Stimulated activated memory B cell treated with anti-CD40 and anti-IgM and Interleukin-4, amounts not matched to agents 10 μg/mL and 1 μg/mL and 100 μg/mL, for 72 hours (primary cell): ENCODE measurements around the gene NCOR2.

Experiments used
- ATAC-seq: fragments of 150-1000 bp; cut with Tn5 transposase; 2 replicates; pipeline ENCODE4 v1.10.0; 2021
- H3K27ac Mint-ChIP-seq: one replicate; pipeline ENCODE4 v1.8.0; 2022; ENCODE audit warnings: mild to moderate bottlenecking, mixed read lengths
- H3K27me3 Mint-ChIP-seq: one replicate; pipeline ENCODE4 v1.8.0; 2022; ENCODE audit warnings: mixed read lengths
- H3K36me3 Mint-ChIP-seq: one replicate; pipeline ENCODE4 v1.8.0; 2022; ENCODE audit warnings: mixed read lengths
- H3K4me1 Mint-ChIP-seq: one replicate; pipeline ENCODE4 v1.8.0; 2022; ENCODE audit warnings: mixed read lengths
- H3K4me3 Mint-ChIP-seq: one replicate; pipeline ENCODE4 v1.8.0; 2022; ENCODE audit warnings: mild to moderate bottlenecking, moderate library complexity, mixed read lengths
- H3K9me3 Mint-ChIP-seq: one replicate; pipeline ENCODE4 v1.8.0; 2022; ENCODE audit warnings: mixed read lengths

Gene NCOR2

GRCh38 chr12:124605883-124606774 lies 38.7 kb upstream of the NCOR2 start:
- no peak for ATAC-seq
- Mint-ChIP-seq H3K27ac (peak overlapping the region; percentile 18), H3K4me1 (peaks cover 27% of the 10 kb centered on the region), H3K27me3 (peaks cover 7% of the 10 kb centered on the region), H3K9me3 (no peaks in the 10 kb centered on the region), H3K36me3 (no peaks in the 10 kb centered on the region), H3K4me3 (no peak overlapping the region)

- Mint-ChIP-seq H3K4me1 (peaks cover 24% of the 10 kb centered on the region), H3K4me3 (no peak overlapping the region), H3K9me3 (no peaks in the 10 kb centered on the region), H3K36me3 (no peaks in the 10 kb centered on the region), H3K27me3 (peaks cover 7% of the 10 kb centered on the region), H3K27ac (peak overlapping the region; percentile 18)
- ATAC-seq = no peak
Measured at GRCh38 chr12:124605150-124605882, 37.9 kb upstream of the NCOR2 start.

DNA sequence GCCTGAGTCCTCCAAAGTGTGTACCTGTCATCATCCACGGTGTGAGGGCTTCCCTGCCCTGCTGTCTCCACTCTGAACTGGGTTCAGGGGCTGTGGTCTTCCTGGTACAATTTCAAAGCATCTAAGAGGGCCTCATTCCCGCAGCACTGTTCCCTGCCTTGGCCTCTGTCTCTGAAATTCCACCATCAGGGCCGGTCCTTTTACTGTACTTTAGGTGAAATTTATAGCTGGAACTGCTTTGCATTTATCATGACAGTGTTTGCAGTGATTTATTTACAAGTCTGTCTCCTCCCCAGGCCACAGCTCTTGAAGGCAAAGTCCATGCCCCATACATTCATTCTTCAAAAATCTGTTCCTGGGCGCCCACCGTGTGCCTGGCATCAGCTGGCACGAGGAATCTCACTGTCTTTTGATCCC lies 36.9 kb upstream of the NCOR2 start:
- no peak for ATAC-seq
- H3K4me1 Mint-ChIP-seq = peaks cover 13% of the 10 kb centered on the region
- no peak overlapping the region for H3K27ac Mint-ChIP-seq
- no peak overlapping the region for H3K4me3 Mint-ChIP-seq
- peaks cover 7% of the 10 kb centered on the region for H3K27me3 Mint-ChIP-seq
- no peaks in the 10 kb centered on the region for H3K36me3 Mint-ChIP-seq
- H3K9me3 Mint-ChIP-seq = peaks cover 2% of the 10 kb centered on the region

- H3K36me3 Mint-ChIP-seq = no peaks in the 10 kb centered on the region
- no peak overlapping the region for H3K4me3 Mint-ChIP-seq
- H3K4me1 Mint-ChIP-seq = peaks cover 9% of the 10 kb centered on the region
- peaks cover 2% of the 10 kb centered on the region for H3K9me3 Mint-ChIP-seq
- ATAC-seq = no peak
- H3K27ac Mint-ChIP-seq = no peak overlapping the region
- H3K27me3 Mint-ChIP-seq = peaks cover 7% of the 10 kb centered on the region
Measured at GRCh38 chr12:124603831-124604251, 36.4 kb upstream of the NCOR2 start.

DNA sequence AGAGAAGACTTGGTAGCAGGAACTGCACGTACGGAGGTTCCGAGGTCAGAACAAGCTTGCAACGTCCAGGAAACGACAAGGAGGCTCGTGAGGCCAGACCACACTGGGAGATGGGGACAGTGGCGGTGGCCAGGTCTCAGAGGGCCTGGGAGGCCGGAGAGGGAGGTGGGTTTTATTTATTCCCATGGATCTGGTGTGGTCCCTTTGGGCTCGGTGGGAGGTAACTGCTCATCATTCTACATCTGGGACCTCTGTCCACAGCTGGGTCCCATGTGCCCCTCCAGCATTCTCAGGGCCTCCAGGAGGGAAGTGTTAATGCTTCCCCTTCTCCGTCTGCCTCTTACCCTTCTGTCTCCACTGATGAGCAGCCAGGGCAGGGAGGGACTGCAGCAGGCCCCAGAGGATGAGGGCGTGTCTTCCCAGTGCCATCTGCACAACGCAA lies 35.7 kb upstream of the NCOR2 start:
- peaks cover 2% of the 10 kb centered on the region for H3K4me1 Mint-ChIP-seq
- peak overlapping the region; percentile 14 for H3K27ac Mint-ChIP-seq
- H3K27me3 Mint-ChIP-seq = peaks cover 7% of the 10 kb centered on the region
- ATAC-seq = no peak
- H3K4me3 Mint-ChIP-seq = no peak overlapping the region
- H3K36me3 Mint-ChIP-seq = no peaks in the 10 kb centered on the region
- peaks cover 2% of the 10 kb centered on the region for H3K9me3 Mint-ChIP-seq

DNA sequence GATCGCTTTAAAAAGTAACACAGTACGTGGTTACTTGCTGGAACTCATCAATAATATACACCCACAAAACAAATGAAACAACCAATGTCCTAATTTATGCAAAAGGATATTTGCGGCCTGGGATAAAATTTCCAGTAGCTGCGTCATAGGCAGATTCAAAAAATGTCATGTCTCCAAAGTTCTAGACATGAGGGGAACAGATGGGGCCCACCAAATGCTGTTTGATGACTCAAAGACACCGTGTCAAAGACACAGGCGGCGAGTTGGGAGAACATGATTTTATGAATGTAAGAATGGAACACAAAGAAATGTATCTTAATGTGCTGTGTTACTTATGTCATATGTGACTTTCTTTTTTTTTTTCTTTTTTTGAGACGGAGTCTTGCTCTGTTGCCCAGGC lies 34.3 kb upstream of the NCOR2 start:
- H3K4me3 Mint-ChIP-seq = no peak overlapping the region
- H3K27ac Mint-ChIP-seq = no peak overlapping the region
- peaks cover 7% of the 10 kb centered on the region for H3K27me3 Mint-ChIP-seq
- H3K4me1 Mint-ChIP-seq = no peaks in the 10 kb centered on the region
- H3K9me3 Mint-ChIP-seq = peaks cover 2% of the 10 kb centered on the region
- ATAC-seq = no peak
- H3K36me3 Mint-ChIP-seq = no peaks in the 10 kb centered on the region

DNA sequence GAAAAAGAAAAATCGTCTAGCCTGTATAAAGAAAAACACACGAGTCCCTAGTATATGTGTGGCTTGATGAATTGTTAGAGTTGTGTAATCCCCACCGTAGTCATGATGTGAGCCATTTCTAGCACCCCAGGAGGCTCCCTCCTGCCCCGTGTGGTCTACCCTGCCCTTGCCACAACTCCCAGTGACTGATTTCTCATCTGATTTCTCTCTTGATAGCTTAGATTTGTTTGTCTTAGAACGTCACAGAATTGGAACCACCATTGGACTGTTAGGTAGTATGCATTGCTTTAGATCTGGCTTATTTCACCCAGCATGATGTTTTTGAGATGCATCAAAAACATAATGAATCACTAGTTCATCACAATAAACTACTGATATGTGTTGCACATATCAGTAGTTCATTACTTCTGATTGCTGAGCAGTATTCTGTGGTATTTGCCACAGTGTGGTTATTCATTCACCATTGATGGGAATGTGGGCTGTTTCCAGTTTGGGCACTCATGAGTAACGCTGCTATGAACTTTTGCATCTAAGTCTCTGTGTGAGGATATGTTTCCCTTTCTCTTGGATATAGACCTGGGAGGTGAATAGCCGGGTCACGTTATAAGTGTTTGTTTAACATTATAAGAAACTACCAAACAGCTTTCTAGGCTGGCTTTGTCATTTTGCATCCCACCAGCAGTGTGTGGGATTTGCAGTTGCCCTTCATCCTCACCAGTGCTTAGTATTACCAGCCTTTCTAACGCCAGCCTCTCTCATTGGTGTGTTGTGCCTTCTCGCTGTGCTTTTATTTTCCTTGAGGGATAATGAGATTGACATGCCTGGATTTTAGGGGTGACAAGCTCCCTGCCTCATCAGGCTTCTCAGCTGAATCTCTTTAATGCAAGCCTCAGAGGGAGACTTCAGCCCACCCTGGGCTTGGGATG lies 31.9 kb upstream of the NCOR2 start:
- no peak overlapping the region for H3K27ac Mint-ChIP-seq
- no peaks in the 10 kb centered on the region for H3K4me1 Mint-ChIP-seq
- no peak overlapping the region for H3K4me3 Mint-ChIP-seq
- peaks cover 2% of the 10 kb centered on the region for H3K9me3 Mint-ChIP-seq
- no peaks in the 10 kb centered on the region for H3K36me3 Mint-ChIP-seq
- no peak for ATAC-seq
- no peaks in the 10 kb centered on the region for H3K27me3 Mint-ChIP-seq

GRCh38 chr12:124597041-124597440 lies 29.6 kb upstream of the NCOR2 start:
- Mint-ChIP-seq H3K4me3 (no peak overlapping the region), H3K9me3 (peaks cover 2% of the 10 kb centered on the region), H3K27me3 (no peaks in the 10 kb centered on the region), H3K27ac (no peak overlapping the region), H3K36me3 (no peaks in the 10 kb centered on the region), H3K4me1 (peaks cover 18% of the 10 kb centered on the region)
- ATAC-seq = no peak

DNA sequence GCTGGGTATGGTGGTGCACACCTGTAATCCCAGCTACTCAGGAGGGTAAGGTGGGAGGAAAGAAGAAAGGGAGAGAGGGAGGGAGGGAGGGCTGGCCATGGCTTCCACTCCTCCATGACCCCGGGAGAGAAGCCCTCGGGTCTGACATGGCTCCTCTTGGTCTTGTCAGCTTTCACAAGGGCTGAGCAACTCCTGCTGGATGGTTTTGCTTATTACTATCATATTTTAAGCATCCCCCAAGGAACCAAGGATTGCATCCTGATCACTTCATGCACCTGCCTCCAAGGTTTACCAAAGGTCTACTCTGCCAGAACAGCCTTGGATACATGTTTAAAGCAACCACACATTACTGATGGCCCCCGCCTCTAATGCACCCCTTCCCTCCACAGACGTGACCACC lies 28.0 kb upstream of the NCOR2 start:
- Mint-ChIP-seq H3K36me3 (no peaks in the 10 kb centered on the region), H3K27me3 (no peaks in the 10 kb centered on the region), H3K9me3 (peaks cover 7% of the 10 kb centered on the region), H3K27ac (no peak overlapping the region), H3K4me1 (peaks cover 30% of the 10 kb centered on the region), H3K4me3 (no peak overlapping the region)
- ATAC-seq = no peak

- Mint-ChIP-seq H3K36me3 (no peaks in the 10 kb centered on the region), H3K4me3 (no peak overlapping the region), H3K27me3 (no peaks in the 10 kb centered on the region), H3K9me3 (peaks cover 7% of the 10 kb centered on the region), H3K27ac (no peak overlapping the region), H3K4me1 (peaks cover 33% of the 10 kb centered on the region)
- ATAC-seq = no peak
Measured at GRCh38 chr12:124594851-124595250, 27.4 kb upstream of the NCOR2 start.

GRCh38 chr12:124593851-124594401 lies 26.5 kb upstream of the NCOR2 start:
- peak overlapping the region; percentile 90 for H3K27ac Mint-ChIP-seq
- no peaks in the 10 kb centered on the region for H3K36me3 Mint-ChIP-seq
- no peak for ATAC-seq
- peaks cover 5% of the 10 kb centered on the region for H3K9me3 Mint-ChIP-seq
- no peaks in the 10 kb centered on the region for H3K27me3 Mint-ChIP-seq
- peaks cover 42% of the 10 kb centered on the region for H3K4me1 Mint-ChIP-seq
- H3K4me3 Mint-ChIP-seq = no peak overlapping the region

DNA sequence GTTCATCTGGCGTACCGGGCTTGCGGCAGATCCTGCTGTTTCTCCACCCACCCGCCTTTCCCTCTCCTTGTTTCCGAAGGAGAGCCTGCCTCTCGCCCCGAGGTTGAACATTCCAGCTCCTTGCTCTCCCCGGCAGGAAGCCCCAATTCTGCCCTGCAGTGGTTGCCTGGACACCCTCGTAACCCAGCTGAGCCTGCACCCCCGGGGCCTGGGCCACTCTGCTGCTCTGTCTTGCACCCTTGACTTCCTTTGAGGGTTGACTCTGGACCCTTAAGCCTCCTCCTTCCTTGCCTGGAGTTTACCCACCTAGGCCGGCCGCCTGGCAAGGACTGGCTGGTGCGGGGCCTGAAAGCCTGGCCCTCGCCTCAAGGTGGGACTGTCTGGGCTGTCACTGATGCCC lies 25.8 kb upstream of the NCOR2 start:
- no peak for ATAC-seq
- H3K27me3 Mint-ChIP-seq = no peaks in the 10 kb centered on the region
- H3K9me3 Mint-ChIP-seq = peaks cover 5% of the 10 kb centered on the region
- no peaks in the 10 kb centered on the region for H3K36me3 Mint-ChIP-seq
- peak overlapping the region; percentile 27 for H3K4me3 Mint-ChIP-seq
- peaks cover 46% of the 10 kb centered on the region for H3K4me1 Mint-ChIP-seq
- H3K27ac Mint-ChIP-seq = peak overlapping the region; percentile 90

DNA sequence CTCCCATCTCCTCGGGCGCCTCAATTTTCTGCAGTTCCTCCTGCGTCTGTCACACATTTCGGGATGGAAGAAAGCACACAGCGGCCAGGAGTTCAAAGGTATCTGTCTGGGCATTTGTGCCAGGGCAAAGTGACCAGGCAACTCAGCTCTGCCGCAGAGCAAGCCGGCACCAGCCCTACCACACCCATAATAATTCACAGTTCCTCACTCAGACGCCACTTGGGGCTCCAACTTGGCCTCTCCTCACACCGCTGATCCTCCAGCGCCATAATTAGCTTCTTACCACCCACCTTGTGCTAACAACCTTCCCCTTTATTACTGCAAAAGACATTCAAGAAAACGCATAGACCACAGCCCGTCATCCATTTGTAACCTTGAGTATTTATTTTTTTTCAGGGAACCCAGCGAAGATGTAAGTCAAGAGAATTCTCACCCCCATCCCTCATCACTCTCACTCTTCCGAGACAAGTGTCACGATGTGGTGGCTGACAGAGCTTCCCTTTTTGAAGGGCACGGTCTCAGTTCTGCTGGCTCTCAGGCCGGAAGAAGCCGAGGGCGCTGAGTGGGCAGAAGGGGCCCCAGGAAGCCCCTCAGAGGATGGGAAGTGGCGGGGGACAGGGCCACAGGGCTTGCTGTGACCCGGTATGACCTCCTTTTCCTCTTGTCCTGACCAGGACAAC lies 25.2 kb upstream of the NCOR2 start:
- peak overlapping the region; percentile 90 for H3K27ac Mint-ChIP-seq
- no peaks in the 10 kb centered on the region for H3K27me3 Mint-ChIP-seq
- H3K4me1 Mint-ChIP-seq = peaks cover 49% of the 10 kb centered on the region
- ATAC-seq = peak; percentile 93
- peak overlapping the region; percentile 52 for H3K4me3 Mint-ChIP-seq
- peaks cover 5% of the 10 kb centered on the region for H3K9me3 Mint-ChIP-seq
- H3K36me3 Mint-ChIP-seq = no peaks in the 10 kb centered on the region

- Mint-ChIP-seq H3K4me1 (peaks cover 52% of the 10 kb centered on the region), H3K9me3 (peaks cover 5% of the 10 kb centered on the region), H3K36me3 (no peaks in the 10 kb centered on the region), H3K27me3 (no peaks in the 10 kb centered on the region), H3K4me3 (peak overlapping the region; percentile 52), H3K27ac (peak overlapping the region; percentile 90)
- no peak for ATAC-seq
Measured at GRCh38 chr12:124592050-124592449, 24.6 kb upstream of the NCOR2 start.
